Measurements from ENCODE around the gene SCAP.

Gene SCAP

DNA sequence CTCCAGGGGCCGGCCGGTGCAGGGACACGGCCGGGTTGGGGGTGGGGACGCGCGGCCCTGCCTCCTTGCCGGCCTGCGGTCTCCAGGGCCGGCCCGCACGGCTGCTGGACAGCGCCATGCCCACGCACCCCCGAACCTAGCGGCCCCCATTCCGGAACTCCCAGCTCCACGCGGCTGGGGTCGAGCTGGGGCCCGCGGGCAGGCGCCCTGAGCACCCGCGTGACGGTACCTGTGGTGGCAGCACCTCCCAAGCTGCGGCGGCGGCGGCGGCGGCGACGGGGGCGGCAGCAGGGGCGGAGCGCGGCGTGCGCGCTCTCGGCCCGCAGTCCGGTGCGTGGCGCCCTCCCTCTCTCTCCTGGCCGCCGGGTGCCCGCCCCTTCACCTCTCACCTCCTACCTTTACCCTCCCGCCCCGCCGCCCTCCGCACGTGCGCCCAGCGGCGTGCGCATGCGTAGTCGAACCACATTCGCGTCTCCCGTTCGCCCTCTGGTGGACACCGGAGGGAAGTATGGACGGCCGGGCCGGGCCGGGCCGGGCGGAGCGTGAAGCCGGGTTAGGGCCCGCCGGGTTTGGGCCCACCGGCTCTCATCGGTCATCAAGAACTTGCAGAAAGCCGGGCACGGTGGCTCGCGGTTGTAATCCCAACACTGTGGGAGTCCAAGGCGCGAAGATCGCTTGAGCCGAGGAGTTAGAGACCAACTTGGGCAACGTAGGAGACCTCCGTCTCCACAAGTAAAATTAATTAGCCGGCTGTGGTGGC is at the start of gene SCAP:
TSS of gene SCAP (minus strand) at position 372 of the 760 bp plus-strand sequence. CDS start 32,948 bp downstream, outside the sequence.
- TF ChIP-seq, protein P1, sequence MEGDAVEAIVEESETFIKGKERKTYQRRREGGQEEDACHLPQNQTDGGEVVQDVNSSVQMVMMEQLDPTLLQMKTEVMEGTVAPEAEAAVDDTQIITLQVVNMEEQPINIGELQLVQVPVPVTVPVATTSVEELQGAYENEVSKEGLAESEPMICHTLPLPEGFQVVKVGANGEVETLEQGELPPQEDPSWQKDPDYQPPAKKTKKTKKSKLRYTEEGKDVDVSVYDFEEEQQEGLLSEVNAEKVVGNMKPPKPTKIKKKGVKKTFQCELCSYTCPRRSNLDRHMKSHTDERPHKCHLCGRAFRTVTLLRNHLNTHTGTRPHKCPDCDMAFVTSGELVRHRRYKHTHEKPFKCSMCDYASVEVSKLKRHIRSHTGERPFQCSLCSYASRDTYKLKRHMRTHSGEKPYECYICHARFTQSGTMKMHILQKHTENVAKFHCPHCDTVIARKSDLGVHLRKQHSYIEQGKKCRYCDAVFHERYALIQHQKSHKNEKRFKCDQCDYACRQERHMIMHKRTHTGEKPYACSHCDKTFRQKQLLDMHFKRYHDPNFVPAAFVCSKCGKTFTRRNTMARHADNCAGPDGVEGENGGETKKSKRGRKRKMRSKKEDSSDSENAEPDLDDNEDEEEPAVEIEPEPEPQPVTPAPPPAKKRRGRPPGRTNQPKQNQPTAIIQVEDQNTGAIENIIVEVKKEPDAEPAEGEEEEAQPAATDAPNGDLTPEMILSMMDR (IDR thresholded peaks at IDR 0.05; ENCODE audit: low read depth, low read length) = peak; percentile 82
- H3K4me3 ChIP-seq (ENCODE audit: low read depth, low read length) = peak within 1 kb of the TSS; percentile 87

DNA sequence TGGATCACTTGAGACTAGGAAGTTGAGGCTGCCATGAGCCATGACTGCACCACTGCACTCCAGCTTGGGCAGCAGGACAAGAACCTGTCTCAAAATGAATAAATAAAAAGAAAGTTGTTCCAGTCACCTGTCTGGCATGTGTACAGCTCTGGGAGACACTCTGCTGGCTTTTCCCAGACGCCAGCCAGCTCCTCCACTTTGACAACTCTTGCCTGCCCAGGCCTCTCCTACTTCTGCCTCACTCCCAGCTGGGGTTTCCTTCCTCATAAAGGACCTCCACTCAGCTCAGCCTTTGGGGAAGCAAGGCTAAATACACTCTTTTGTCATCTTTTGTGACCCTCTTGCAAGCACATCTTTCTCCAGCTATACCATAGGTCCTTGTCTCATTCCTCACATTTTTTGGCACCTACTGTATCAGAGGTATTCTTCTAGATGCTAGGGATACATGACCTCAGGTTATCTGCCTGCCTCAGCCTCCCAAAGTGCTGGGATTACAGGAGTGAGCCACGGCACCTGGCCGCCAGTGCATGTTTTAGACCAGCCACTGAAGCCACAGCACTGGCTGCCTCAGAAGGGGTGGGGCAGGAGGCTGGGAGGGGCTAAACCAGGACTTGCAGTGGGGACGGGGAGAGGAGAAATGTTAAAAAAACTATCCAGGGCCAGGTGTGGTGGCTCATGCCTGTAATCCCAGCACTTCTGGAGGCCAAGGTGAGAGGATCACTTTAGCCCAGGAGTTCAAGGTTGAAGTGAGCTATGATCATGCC is 47.8 kb upstream of the SCAP start:
- H3K4me3 ChIP-seq (ENCODE audit: low read depth, low read length) = no peak overlapping the region
- TF ChIP-seq, protein P1 (IDR thresholded peaks at IDR 0.05; ENCODE audit: low read depth, low read length) = no peak

DNA sequence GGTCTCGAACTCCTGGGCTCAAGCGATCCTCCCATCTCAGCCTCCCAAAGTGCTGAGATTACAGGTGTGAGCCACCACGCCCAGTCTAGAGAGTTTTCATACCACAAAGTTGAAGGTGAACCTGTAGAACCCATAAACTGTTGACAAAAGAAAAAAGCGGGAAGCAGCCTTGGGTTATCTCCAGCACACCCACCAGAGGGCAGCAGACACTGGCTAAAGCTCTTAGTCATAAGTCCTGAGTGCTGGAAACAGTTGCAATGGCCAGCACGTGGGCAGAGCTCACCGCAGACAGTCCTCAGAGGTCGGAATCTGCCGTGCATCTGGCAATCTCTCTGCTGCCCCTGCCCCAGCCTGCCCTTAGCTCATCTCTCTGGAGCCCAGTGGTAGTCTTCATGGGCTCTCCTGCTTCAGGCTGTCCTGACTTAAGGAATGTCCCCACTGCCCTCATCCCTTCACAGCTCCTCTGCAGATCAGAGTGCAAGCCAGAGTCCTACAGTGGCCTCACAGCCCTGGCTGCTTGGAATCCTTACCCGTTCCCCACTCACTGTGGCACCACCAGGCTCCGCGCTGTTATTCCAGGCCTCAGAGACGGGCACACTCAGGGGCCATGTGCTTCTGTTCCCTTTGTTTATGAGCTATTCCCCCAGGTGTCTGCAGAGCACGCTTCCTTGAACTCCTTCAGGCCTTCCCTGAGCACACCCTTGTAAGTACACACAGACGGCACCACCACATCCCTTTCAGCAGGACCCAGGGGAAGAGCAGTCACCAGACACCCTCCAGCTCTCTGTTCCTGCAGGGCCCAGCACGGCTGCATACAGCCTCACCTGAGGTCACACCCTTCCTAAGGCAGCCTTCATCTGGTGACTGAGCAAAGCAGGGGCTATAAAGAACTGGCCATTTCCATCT is 46.6 kb upstream of the SCAP start:
- TF ChIP-seq, protein P1 (IDR thresholded peaks at IDR 0.05; ENCODE audit: low read depth, low read length) = peak; percentile 73
- no peak overlapping the region for H3K4me3 ChIP-seq (ENCODE audit: low read depth, low read length)

DNA sequence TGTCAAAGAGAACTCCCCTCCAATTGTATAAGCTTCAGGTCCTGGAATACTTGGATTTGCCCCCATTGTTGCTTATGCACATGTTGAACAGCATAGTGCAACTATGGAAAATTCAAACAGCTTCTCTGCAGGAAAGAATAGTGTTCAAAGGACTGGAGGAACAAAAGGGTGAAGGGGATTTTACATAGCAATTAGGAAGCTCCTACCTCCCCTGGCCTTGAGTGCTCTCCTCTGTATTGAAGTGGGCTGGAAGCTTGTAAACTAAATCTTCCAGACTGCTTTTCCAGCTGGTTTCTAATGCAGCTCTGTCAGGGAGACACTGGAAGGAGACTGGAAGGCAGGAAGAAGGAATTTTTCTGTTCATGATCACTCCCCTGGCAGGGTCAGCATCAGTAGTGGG is 45.0 kb upstream of the SCAP start:
- TF ChIP-seq, protein P1 (IDR thresholded peaks at IDR 0.05; ENCODE audit: low read depth, low read length) = no peak
- no peak overlapping the region for H3K4me3 ChIP-seq (ENCODE audit: low read depth, low read length)

DNA sequence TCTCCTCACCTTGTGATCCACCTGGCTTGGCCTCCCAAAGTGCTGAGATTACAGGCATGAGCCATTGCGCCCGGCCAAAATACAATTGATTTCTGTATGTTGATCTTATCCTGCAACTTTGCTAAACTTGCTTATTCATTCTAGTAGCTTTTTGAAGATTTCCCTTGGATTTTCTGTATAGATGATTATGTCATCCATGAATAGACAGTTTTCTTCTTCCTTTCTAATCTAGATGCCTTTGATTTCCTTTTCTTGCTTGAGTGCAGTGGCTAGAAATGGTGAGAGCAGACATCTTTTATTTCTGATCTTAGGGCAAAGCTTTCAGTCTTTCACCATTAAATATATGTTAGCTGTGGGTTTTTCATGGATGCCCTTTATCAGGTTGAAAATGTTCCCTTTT is 42.2 kb upstream of the SCAP start:
- H3K4me3 ChIP-seq (ENCODE audit: low read depth, low read length) = no peak overlapping the region
- TF ChIP-seq, protein P1 (IDR thresholded peaks at IDR 0.05; ENCODE audit: low read depth, low read length) = no peak

DNA sequence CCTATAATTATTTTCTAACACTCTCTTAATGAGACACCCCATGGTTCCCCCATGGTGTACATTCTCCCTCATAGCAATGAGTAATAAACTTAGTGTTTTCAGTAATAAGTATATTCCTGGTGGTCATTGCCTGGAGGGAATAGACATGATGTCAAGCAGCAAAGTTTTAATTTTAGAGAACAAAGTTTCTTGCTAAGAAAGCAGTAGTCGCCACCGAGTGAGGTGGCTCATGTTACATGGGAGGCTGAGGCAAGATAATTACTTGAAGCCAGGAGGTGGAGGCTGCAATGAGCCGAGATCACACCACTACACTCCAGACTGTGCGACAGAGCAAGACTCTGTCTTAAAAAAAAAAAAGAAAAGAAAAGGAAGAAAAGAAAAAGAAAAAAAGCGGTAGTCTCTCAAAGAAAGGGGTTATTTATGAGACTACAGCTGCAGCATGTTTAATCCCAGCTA is 40.2 kb upstream of the SCAP start:
- TF ChIP-seq, protein P1 (IDR thresholded peaks at IDR 0.05; ENCODE audit: low read depth, low read length) = no peak
- no peak overlapping the region for H3K4me3 ChIP-seq (ENCODE audit: low read depth, low read length)
